Endometrium (tissue), 2 donors: ENCODE measurements around the gene BTRC.
"Not testable (repeated sequence)": the region's sequence is repeated elsewhere in the genome, so short reads cannot be mapped to it uniquely, and the experiment has no call there.

Source experiments
- FAIRE-seq: peaks from 2 replicates; lab custom pipeline; 2012; peaks lifted over from hg19 to GRCh38; lab: Jason Lieb, UNC
- donor health status: control.
- donor health status: control.

The BTRC gene

DNA sequence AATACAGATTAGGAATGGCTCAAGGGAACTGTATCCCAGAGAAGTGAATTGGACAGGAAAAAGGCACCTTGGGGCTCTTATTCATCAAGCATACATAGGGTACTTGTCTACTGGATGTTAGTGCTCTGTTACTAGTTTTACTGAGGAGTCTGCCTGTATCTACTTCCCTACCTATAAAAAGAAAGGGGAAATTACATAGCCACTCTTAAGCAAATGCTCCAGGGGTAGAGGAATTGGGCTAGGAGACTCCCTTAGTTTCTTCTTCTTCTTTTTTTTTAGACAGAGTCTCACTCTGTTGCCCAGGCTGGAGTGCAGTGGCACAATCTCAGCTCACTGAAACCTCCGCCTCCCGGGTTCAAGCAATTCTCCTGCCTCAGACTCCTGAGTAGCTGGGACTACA lies 239.4 kb downstream of the BTRC start:
- not testable (repeated sequence) for FAIRE-seq

DNA sequence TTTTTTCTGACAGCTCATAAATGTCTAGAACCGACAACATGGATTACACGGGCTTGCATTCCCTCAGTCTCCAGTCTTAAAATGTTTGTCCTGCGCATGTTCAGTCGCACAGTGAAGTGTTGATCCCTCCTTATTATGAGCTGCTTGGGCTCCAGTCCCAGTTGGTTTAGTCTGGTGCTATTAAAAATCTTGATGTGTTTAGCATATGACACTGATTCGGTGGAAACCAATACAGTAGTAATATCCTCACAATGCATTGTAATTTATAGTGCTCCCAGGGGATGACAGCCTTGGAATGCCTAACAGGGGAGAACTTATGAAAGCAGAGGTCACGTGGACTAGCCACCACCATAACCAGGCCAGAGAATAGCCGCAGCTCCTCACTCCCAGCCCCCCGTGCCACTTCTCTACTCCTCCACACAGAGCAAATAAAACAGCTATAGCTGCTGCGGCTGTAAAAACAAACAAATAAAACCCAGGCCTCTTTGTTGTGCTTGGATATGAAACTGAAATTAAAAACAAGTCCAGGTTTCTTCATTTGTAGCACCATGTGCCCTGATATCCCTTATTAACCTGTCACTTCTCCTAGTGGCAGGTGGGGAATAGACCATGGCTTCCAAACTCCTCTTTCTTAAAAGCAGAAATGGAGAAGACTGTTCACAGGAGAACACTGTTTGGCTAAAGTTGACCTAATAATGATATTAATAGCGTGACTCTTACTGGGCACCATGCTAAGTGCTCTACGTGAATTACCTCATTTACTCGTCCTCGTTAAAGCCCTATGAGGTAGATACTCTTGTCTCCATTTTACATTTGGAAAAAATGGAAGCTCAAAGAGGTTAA lies 241.8 kb downstream of the BTRC start:
- peak; percentile 97 for FAIRE-seq

DNA sequence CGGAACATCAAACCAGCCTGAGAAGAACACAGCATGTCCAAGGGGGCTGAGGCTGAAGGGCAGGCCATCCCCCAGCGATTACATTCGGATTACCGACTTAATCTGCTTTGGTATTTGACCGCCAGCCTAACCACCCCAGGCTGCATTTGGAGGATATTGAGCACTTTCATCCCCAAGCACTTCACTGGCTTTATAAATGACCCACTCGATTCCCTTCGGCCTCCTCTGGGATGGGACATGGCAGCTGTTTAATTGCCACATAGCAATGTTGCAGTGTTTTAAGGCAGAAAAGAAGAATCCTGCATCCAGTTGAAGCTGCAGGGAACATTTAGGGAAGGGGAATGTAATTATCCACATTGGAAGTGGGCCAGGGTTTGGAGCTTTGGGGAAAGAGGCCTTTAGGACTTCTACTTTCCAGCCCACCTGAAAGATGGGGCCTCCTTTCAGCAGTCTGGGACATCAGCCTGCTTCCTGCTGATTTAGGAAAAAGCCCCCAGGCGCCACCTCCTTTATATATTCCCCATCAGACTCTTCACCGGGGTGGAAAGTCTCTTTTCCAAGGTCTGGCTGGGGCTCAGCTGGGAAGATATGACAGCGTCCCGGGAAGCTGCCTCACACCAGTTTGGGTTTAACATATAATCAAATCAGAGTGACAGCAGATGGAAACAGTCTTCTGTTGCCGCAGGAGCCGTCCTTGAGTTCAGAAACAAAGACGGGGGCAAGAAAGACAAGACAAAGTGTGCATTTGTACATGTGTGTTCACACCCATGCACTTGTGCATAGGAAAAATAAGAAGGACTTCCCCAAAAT lies 243.3 kb downstream of the BTRC start:
- no peak for FAIRE-seq

DNA sequence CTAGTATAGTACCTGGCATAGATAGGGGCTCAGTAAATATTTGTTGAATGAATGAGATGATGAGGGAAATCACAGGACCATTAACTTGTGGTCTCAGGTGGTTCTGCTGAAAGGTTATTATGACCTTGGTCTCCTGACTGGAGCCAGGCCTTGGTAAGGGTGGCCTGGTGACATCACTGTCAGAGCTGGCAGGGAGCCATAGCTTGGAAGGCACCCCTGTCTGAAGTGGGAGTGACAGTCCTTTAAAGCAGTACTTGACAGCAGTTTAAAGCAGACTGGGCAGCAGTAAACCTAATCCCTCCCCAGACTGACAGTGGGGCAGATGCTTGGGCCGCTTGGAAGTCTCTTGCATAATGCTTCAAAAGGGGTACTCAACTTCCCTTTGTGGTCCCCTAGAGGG lies 247.6 kb downstream of the BTRC start:
- FAIRE-seq, result no peak

DNA sequence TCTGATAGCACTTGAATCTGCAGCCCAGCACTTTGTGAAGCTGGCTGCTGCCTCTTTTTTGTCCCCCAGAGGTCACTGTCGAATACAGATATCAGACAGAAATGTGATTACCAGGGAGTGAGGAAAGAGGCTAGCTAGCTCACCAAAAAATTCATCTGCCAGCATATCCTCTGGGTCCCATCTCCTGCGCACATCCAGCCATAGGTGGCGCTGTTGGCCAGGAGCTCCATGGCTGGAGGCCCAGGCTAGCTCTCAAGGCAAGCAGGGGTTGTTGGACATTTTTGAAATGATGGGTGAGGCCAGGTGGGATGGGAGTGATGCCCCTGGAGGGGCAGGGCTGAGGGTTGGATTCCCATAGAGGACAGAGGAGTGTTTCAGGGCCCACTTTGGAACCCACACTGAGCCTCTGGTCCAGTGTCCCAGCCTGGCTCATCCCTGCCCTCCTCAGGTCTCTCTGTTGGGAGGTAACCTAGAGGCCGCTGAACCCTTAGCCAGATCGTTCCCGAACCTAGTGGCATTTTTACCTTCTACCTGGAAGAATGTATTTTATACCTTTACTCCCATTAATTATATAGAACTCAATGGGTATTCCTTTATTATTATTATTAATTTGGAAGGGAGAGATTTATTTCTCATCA lies 248.9 kb downstream of the BTRC start:
- FAIRE-seq, result no peak
